Retinal pigment epithelial cell (primary cell): ENCODE results near the gene TSNAX.

ENCODE experiments used
- DNase-seq: peaks from one replicate; pipeline ENCODE4 v3.0.0-alpha.2; 2010; ENCODE audit warnings: low read depth
- H3K4me3 ChIP-seq: 2 replicates; pipeline ENCODE4 v1.5.1; 2011; ENCODE audit warnings: mild to moderate bottlenecking, low read length, control low read depth, moderate library complexity
- TF ChIP-seq, protein P1 (sequence below): conservative IDR thresholded peaks from 2 replicates; pipeline ENCODE4 v1.5.1; 2011; ENCODE audit warnings: low read depth, low read length, control low read depth, inconsistent platforms

Gene TSNAX

DNA sequence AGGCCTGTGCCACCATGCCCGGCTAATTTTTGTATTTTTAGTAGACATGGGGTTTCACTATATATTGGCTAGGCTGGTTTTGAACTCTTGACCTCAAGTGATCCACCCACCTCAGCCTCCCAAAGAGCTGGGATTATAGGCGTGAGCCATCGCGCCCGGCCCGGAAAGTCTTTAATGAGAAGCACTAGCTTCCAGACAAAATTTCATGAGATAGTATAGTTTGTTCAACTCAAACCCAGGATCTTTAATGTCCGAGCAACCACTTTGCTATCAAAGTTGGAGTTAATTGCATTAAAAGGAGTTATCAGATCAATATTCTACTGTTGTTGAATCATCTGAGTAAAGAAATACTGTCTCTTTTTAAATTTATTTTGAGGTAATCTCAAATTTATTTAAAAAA is 4.8 kb downstream of the TSNAX start:
- TF ChIP-seq, protein P1, sequence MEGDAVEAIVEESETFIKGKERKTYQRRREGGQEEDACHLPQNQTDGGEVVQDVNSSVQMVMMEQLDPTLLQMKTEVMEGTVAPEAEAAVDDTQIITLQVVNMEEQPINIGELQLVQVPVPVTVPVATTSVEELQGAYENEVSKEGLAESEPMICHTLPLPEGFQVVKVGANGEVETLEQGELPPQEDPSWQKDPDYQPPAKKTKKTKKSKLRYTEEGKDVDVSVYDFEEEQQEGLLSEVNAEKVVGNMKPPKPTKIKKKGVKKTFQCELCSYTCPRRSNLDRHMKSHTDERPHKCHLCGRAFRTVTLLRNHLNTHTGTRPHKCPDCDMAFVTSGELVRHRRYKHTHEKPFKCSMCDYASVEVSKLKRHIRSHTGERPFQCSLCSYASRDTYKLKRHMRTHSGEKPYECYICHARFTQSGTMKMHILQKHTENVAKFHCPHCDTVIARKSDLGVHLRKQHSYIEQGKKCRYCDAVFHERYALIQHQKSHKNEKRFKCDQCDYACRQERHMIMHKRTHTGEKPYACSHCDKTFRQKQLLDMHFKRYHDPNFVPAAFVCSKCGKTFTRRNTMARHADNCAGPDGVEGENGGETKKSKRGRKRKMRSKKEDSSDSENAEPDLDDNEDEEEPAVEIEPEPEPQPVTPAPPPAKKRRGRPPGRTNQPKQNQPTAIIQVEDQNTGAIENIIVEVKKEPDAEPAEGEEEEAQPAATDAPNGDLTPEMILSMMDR: no peak
- DNase-seq: no peak
- no peak overlapping the region for H3K4me3 ChIP-seq

GRCh38 chr1:231534703-231535159 is 6.3 kb downstream of the TSNAX start:
- TF ChIP-seq, protein P1: no peak
- DNase-seq: no peak
- H3K4me3 ChIP-seq: no peak overlapping the region

GRCh38 chr1:231536099-231536498 is 7.6 kb downstream of the TSNAX start:
- no peak overlapping the region for H3K4me3 ChIP-seq
- no peak for DNase-seq
- TF ChIP-seq, protein P1: no peak

GRCh38 chr1:231540847-231541246 is 12.4 kb downstream of the TSNAX start:
- DNase-seq: no peak
- TF ChIP-seq, protein P1: no peak
- H3K4me3 ChIP-seq: no peak overlapping the region

- TF ChIP-seq, protein P1: no peak
- no peak for DNase-seq
- H3K4me3 ChIP-seq: no peak overlapping the region
Measured at GRCh38 chr1:231541842-231542241, 13.4 kb downstream of the TSNAX start.

DNA sequence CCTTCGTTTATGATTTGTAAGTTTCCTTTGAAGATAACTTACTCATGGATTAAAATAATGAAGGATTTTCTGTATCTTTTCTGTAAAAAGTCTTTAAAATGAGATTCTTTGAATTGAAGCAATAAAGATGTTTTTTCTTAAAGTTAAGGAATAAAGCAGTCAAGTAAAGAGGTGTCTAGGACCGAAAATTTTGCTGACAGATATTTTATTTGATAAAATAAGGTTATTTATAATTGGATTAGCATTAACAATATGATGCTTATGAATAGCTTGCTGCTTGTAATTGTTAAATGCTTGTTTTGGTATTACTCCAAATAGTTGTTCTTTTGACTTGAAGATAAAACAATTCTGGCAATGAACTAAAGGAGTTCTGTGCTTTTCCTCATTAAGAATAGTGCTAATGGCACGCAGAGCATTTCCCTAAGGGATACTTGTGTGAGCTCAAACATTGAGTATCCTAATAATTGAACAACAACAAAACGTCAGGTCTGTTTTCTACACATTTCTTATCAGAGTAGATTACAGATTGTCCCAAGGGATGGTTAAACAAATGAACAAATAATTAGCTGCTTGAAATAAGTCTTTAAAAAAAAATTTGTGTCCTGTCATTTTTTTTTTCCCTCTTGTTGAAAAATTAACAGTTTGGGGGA is 16.6 kb downstream of the TSNAX start:
- DNase-seq: no peak
- H3K4me3 ChIP-seq: no peak overlapping the region
- TF ChIP-seq, protein P1: no peak

DNA sequence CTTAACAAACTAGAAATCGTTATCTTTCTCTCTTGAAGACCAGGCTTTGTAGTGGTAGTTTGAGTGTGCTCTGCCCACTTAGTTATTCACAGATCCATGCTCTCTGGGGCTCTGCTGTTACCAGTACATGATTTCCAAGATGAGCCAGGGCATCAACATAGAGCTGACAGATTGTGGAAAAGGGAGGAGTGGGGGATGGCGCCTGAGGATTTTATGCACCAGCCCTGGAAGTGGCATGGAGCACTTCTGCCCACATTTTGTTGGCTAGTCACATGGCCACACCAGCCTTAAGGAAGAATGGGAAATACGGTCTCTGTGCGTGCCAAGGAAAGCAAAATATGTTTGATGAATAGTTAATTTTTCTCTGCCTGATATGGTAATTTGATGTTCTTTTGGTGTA is 18.2 kb downstream of the TSNAX start:
- TF ChIP-seq, protein P1: no peak
- no peak overlapping the region for H3K4me3 ChIP-seq

More for the DNA sequence above, 18.2 kb downstream of the TSNAX start:
- DNase-seq: no peak
